ENCODE data around the gene GRM1. TPM values are rescaled to one million over a fixed set of nuclear protein-coding genes. Genes with fewer than 3 reads are reported as not detected.

Gene GRM1

Small RNA genes lying within 50 kb of the gene (small RNA-seq; reads per million reads assigned to genes)
- not detected for gene RNA5SP222 (ENCODE audit: insufficient read depth)

Measured in mesendoderm (in vitro differentiated cells).